CD4-positive, CD25-positive, alpha-beta regulatory T cell (primary cell): Measurements from ENCODE around the gene SERPINA3. TPM values are rescaled to one million over a fixed set of nuclear protein-coding genes. Genes with fewer than 3 reads are reported as not detected.
A peak's percentile ranks its signal among the peaks of the same experiment; 100 is the strongest.
"Not testable (repeated sequence)": the region's sequence is repeated elsewhere in the genome, so short reads cannot be mapped to it uniquely, and the experiment has no call there.

ENCODE experiments used
- ATAC-seq, 2 donors: fragments of 150-1000 bp; cut with Tn5 transposase; one replicate each; pipeline ENCODE4 v1.10.0; 2021; ENCODE audit warnings: low read depth in 2 of 2, moderate number of reproducible peaks in 2 of 2, moderate library complexity in 1 of 2
- DNase-seq, 3 donors: peaks; one replicate each; pipeline versions ENCODE4 v3.0.0 to v3.0.0-alpha.2; 2012 to 2022; ENCODE audit warnings: mixed read lengths in 1 of 3
- H3K27ac ChIP-seq: one replicate; pipeline ENCODE4 v1.7.0; 2013; ENCODE audit warnings: mild to moderate bottlenecking, low read length; ENCODE audit not compliant: insufficient read depth, poor library complexity, severe bottlenecking
- H3K27me3 ChIP-seq: one replicate; pipeline ENCODE4 v1.7.0; 2013; ENCODE audit warnings: low read length; ENCODE audit not compliant: control insufficient read depth, insufficient read depth
- H3K36me3 ChIP-seq: one replicate; pipeline ENCODE4 v1.7.0; 2013; ENCODE audit warnings: mild to moderate bottlenecking, low read length, moderate library complexity; ENCODE audit not compliant: control insufficient read depth, insufficient read depth
- H3K4me1 ChIP-seq: 2 replicates; pipeline ENCODE4 v1.7.0; 2013; ENCODE audit warnings: mild to moderate bottlenecking, low read length; ENCODE audit not compliant: insufficient read depth, control insufficient read depth, poor library complexity, severe bottlenecking
- H3K4me3 ChIP-seq: one replicate; pipeline ENCODE4 v1.7.0; 2013; ENCODE audit warnings: low read depth, mild to moderate bottlenecking, low read length, moderate library complexity
- H3K9me3 ChIP-seq, 2 experiments: 1 replicate in 1 of 2; 2 replicates in 1 of 2; pipeline ENCODE4 v1.7.0; 2013; ENCODE audit warnings: low read length in 2 of 2, mild to moderate bottlenecking in 1 of 2, moderate library complexity in 1 of 2; ENCODE audit not compliant: control insufficient read depth in 2 of 2
- H3K27ac Mint-ChIP-seq, 3 donors: one replicate each; pipeline ENCODE4 v1.8.0; 2020 to 2022; ENCODE audit warnings: mild to moderate bottlenecking in 3 of 3, mixed read lengths in 3 of 3, moderate library complexity in 2 of 3
- H3K27me3 Mint-ChIP-seq: one replicate; pipeline ENCODE4 v1.8.0; 2022; ENCODE audit warnings: mild to moderate bottlenecking, mixed read lengths
- H3K36me3 Mint-ChIP-seq: one replicate; pipeline ENCODE4 v1.8.0; 2020; ENCODE audit warnings: mixed read lengths
- H3K4me1 Mint-ChIP-seq, 4 donors: one replicate each; pipeline ENCODE4 v1.8.0; 2020 to 2022; ENCODE audit warnings: mixed read lengths in 4 of 4, mild to moderate bottlenecking in 1 of 4
- H3K4me3 Mint-ChIP-seq, 4 donors: one replicate each; pipeline ENCODE4 v1.8.0; 2020 to 2022; ENCODE audit warnings: mild to moderate bottlenecking in 4 of 4, mixed read lengths in 4 of 4, moderate library complexity in 3 of 4
- H3K9me3 Mint-ChIP-seq, 7 donors: one replicate each; pipeline ENCODE4 v1.8.0; 2020 to 2022; ENCODE audit warnings: mixed read lengths in 7 of 7, mild to moderate bottlenecking in 3 of 7, moderate library complexity in 2 of 7
- polyA plus RNA-seq, 4 donors: library from polyadenylated mRNA; unstranded; fragments of 300-500 nt; fragmentation: Illumina TruSeq; gene quantifications; one replicate each; pipeline ENCODE4 v1.2.3, GENCODE V29; 2021
- total RNA-seq: library from RNA; stranded (reverse); gene quantifications from one replicate; pipeline ENCODE4 v1.2.3, GENCODE V29; 2022

SERPINA3 gene
- total and polyA plus RNA-seq, 5 donors from 2014 or later: not detected

- Histone ChIP-seq H3K4me1 (no peaks in the 10 kb centered on the region), H3K27me3 (no peaks in the 10 kb centered on the region), H3K36me3 (no peaks in the 10 kb centered on the region), H3K4me3 (no peak overlapping the region), H3K9me3 (no peaks in the 10 kb centered on the region), H3K27ac (no peak overlapping the region)
- Mint-ChIP-seq H3K27me3 (no peaks in the 10 kb centered on the region), H3K9me3 (peaks cover 0 to 8% (median 0%) of the 10 kb centered on the region in 7 donors), H3K4me3 (no peak overlapping the region), H3K4me1 (no peaks in the 10 kb centered on the region), H3K27ac (no peak overlapping the region), H3K36me3 (no peaks in the 10 kb centered on the region)
- ATAC-seq (no peak), DNase-seq (no peak)
Observed at GRCh38 chr14:94605361-94605760, 6.8 kb upstream of the SERPINA3 start.

- not testable (repeated sequence) for H3K9me3 Mint-ChIP-seq, H3K36me3 Mint-ChIP-seq, ATAC-seq
Observed at GRCh38 chr14:94608966-94609365, 3.2 kb upstream of the SERPINA3 start.

GRCh38 chr14:94611179-94611578 is 1.0 kb upstream of the SERPINA3 start:
- Mint-ChIP-seq H3K4me3 (no peak overlapping the region), H3K9me3 (peaks cover 0 to 1% (median 0%) of the 10 kb centered on the region in 7 donors), H3K36me3 (no peaks in the 10 kb centered on the region), H3K27me3 (peaks cover 8% of the 10 kb centered on the region), H3K4me1 (no peaks in the 10 kb centered on the region), H3K27ac (no peak overlapping the region)
- H3K36me3 ChIP-seq: no peaks in the 10 kb centered on the region
- H3K9me3 ChIP-seq: no peaks in the 10 kb centered on the region
- no peak for ATAC-seq
- H3K4me1 ChIP-seq: no peaks in the 10 kb centered on the region
- H3K4me3 ChIP-seq: no peak overlapping the region
- H3K27me3 ChIP-seq: no peaks in the 10 kb centered on the region
- DNase-seq: no peak
- H3K27ac ChIP-seq: no peak overlapping the region

More at GRCh38 chr14:94608966-94609365, 3.2 kb upstream of the SERPINA3 start:
- H3K27ac ChIP-seq, H3K4me3 Mint-ChIP-seq, H3K27me3 ChIP-seq, H3K27me3 Mint-ChIP-seq, DNase-seq, H3K4me1 Mint-ChIP-seq, H3K4me1 ChIP-seq, H3K9me3 ChIP-seq, H3K4me3 ChIP-seq, H3K36me3 ChIP-seq, H3K27ac Mint-ChIP-seq: not testable (repeated sequence)

GRCh38 chr14:94612580-94613554 is 676 bp downstream of the SERPINA3 start:
- DNase-seq: no peak
- Histone ChIP-seq H3K36me3 (no peaks in the 10 kb centered on the region), H3K4me1 (no peaks in the 10 kb centered on the region), H3K27ac (no peak overlapping the region), H3K4me3 (no peak overlapping the region), H3K9me3 (peaks cover under 1 to 14% of the 10 kb centered on the region in 2 experiments), H3K27me3 (no peaks in the 10 kb centered on the region)
- no peak overlapping the region for H3K4me3 Mint-ChIP-seq
- H3K27me3 Mint-ChIP-seq: peaks cover 8% of the 10 kb centered on the region
- no peak for ATAC-seq
- H3K4me1 Mint-ChIP-seq: no peaks in the 10 kb centered on the region
- H3K27ac Mint-ChIP-seq: no peak overlapping the region
- no peaks in the 10 kb centered on the region for H3K36me3 Mint-ChIP-seq
- H3K9me3 Mint-ChIP-seq: peaks cover 0 to 13% (median 3%) of the 10 kb centered on the region in 7 donors

- H3K27ac ChIP-seq: no peak overlapping the region
- DNase-seq (no peak), ATAC-seq (no peak)
- H3K4me3 ChIP-seq: no peak overlapping the region
- H3K36me3 Mint-ChIP-seq: peaks cover 5% of the 10 kb centered on the region
- no peaks in the 10 kb centered on the region for H3K4me1 Mint-ChIP-seq
- H3K36me3 ChIP-seq: no peaks in the 10 kb centered on the region
- no peak overlapping the region for H3K27ac Mint-ChIP-seq
- H3K27me3 ChIP-seq: no peaks in the 10 kb centered on the region
- no peak overlapping the region for H3K4me3 Mint-ChIP-seq
- H3K27me3 Mint-ChIP-seq: peaks cover 8% of the 10 kb centered on the region
- peaks cover 3 to 23% of the 10 kb centered on the region in 2 experiments for H3K9me3 ChIP-seq
- H3K9me3 Mint-ChIP-seq: peaks cover 0 to 24% (median 5%) of the 10 kb centered on the region in 7 donors
- no peaks in the 10 kb centered on the region for H3K4me1 ChIP-seq
Observed at GRCh38 chr14:94613720-94614644, 1.8 kb downstream of the SERPINA3 start.

- Histone ChIP-seq H3K27me3 (no peaks in the 10 kb centered on the region), H3K27ac (no peak overlapping the region), H3K4me1 (no peaks in the 10 kb centered on the region), H3K36me3 (no peaks in the 10 kb centered on the region), H3K9me3 (peaks cover 3 to 28% of the 10 kb centered on the region in 2 experiments), H3K4me3 (no peak overlapping the region)
- Mint-ChIP-seq H3K9me3 (peaks cover 0 to 29% (median 6%) of the 10 kb centered on the region in 7 donors), H3K4me1 (no peaks in the 10 kb centered on the region), H3K27ac (peak overlapping the region in 1 of 3 donors; percentile 76), H3K4me3 (no peak overlapping the region), H3K27me3 (peaks cover 8% of the 10 kb centered on the region), H3K36me3 (peaks cover 5% of the 10 kb centered on the region)
- no peak for DNase-seq
- ATAC-seq: no peak
Observed at GRCh38 chr14:94614802-94615201, 2.6 kb downstream of the SERPINA3 start.

- Mint-ChIP-seq H3K36me3 (peaks cover 5% of the 10 kb centered on the region), H3K9me3 (peaks cover 0 to 29% (median 6%) of the 10 kb centered on the region in 7 donors), H3K4me3 (no peak overlapping the region), H3K4me1 (no peaks in the 10 kb centered on the region), H3K27me3 (peaks cover 8% of the 10 kb centered on the region), H3K27ac (no peak overlapping the region)
- peaks cover 3 to 28% of the 10 kb centered on the region in 2 experiments for H3K9me3 ChIP-seq
- no peak overlapping the region for H3K4me3 ChIP-seq
- DNase-seq (no peak), ATAC-seq (no peak)
- no peaks in the 10 kb centered on the region for H3K4me1 ChIP-seq
- no peak overlapping the region for H3K27ac ChIP-seq
- no peaks in the 10 kb centered on the region for H3K36me3 ChIP-seq
- no peaks in the 10 kb centered on the region for H3K27me3 ChIP-seq
Observed at GRCh38 chr14:94615254-94615653, 3.1 kb downstream of the SERPINA3 start.
